Measurements from ENCODE around the gene OR2A2.

DNA sequence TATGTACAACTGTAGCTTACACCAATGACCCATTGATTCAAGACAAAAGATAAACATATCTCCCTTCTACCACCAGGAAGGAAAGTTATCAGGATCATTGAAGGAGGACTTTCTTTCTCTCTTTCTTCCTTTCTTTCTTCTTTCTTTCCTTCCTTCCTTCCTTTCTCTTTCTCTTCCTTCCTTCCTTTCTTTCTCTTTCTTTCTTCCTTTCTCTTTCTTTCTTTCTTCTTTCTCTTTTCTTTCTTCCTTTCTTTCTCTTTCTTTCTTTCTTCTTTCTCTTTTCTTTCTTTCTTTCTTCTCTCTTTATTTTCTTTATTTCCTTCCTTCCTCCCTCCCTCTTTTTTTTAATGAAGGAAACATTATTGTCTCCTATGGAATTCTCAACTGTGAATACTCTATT lies 10.6 kb upstream of the OR2A2 start:
- TF ChIP-seq, protein P1, sequence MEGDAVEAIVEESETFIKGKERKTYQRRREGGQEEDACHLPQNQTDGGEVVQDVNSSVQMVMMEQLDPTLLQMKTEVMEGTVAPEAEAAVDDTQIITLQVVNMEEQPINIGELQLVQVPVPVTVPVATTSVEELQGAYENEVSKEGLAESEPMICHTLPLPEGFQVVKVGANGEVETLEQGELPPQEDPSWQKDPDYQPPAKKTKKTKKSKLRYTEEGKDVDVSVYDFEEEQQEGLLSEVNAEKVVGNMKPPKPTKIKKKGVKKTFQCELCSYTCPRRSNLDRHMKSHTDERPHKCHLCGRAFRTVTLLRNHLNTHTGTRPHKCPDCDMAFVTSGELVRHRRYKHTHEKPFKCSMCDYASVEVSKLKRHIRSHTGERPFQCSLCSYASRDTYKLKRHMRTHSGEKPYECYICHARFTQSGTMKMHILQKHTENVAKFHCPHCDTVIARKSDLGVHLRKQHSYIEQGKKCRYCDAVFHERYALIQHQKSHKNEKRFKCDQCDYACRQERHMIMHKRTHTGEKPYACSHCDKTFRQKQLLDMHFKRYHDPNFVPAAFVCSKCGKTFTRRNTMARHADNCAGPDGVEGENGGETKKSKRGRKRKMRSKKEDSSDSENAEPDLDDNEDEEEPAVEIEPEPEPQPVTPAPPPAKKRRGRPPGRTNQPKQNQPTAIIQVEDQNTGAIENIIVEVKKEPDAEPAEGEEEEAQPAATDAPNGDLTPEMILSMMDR (optimal IDR thresholded peaks at IDR 0.05 in 1 of 3, IDR thresholded peaks at IDR 0.05 in 1 of 3, conservative IDR thresholded peaks at IDR 0.05 in 1 of 3; ENCODE audit: extremely low read depth in 1 of 3, insufficient read depth in 2 of 3, low read length in 3 of 3), result no peak
- TF ChIP-seq EZH2 (IDR thresholded peaks at IDR 0.05; ENCODE audit: low read length), result no peak

Measured in keratinocyte (primary cell).